Cerebellar cortex (tissue), 1 donor: ENCODE measurements around the gene NRGN.

Experiments
- DNase-seq: peaks from one replicate; pipeline ENCODE4 v3.0.0-alpha.2; 2015; ENCODE audit warnings: low spot score

The NRGN gene

DNA sequence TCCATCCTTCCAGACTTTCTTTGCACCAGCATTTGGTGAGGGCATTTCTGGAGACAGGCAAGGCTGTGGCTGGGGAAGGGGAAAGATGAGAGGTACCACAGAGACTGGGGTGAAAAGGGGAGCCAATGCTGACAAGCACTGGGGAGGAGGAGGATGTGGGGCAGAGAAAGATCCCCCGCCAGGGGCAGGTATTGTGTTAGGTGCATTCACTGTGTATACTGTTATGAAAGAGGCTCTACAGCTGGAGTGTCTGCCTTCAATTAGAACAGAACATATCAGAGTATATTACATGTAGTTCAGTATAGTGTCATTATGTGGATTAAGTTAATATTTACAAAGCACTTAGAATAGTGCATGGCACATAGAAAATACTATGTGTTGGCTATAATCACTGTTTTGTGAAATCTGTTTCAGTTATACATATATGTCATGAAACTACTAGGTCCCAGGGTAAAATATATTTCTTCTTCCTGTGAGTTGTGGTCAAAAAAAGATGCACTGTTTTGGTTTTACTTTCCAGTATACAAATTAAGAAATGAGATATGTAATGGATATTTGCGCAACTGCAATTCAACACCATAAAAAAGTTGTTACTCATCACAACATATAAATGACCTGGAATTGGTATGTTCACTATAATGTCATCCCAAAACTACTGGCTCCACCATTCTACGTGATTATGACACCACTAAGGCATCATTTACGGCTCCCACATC is 52.0 kb downstream of the NRGN start:
- DNase-seq: no peak

DNA sequence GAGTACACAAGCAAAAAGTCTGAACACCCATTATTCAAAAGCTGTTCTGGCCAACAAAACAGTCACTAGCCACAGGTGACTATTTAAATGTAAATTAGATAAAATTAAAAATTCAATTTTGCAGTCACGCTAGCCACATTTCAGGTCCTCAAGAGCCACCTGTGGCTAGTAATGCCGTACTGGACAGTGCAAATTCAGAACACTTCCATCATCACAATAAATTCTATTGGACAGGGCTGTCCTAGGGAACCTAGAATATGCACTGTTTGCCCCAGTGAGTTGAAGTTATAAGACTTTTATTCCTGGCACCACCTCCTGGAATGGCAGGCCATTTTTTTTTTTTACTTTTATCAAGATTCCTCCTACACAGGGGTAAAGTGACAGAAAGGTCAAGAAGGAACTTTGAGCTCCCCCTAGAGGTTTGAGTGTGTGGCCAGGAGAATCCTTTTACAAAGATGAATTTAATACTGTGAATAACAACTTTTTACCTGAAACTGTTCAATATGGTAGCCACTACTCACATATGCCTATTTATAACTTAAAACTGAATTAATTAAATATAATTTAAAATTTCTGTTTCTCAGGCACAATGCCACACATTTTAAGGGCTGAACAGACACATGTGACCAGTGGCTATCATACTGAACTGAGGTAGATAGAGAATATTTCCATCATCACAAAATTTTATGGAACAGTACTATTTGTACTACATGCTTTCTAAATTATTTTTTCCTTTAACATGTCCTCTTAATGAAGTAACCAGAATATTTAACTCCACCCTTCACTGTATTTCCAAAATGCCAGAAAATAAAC is 53.9 kb downstream of the NRGN start:
- peak; percentile 49 for DNase-seq

DNA sequence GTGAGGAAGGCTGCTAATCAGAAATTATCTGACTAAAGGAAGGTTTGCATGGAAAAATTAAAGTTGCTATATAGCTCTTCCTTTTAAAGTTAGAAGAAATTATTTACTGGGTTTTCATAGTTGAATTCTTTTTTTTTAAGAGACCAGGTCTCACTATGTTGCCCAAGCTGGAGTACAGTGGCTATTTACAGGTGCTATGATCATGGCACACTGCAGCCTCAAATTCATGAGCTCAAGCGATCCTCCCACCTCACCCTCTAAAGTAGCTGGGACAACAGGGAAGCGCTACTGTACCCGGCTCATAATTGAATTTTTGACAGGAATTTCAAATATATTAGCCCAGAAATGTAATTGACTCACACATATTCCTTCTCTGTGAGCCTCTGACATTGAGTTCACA is 56.6 kb downstream of the NRGN start:
- no peak for DNase-seq
